Keratinocyte (primary cell): ENCODE measurements around the gene KDM3A. TPM values are rescaled to one million over a fixed set of nuclear protein-coding genes. Genes with fewer than 3 reads are reported as not detected.

Experiments used
- DNase-seq: peaks from one replicate; pipeline ENCODE4 v3.0.0-alpha.2; 2011; ENCODE audit warnings: low read depth, missing footprints, low spot score
- FAIRE-seq: peaks from 2 replicates; lab custom pipeline; 2011; peaks lifted over from hg19 to GRCh38; lab: Jason Lieb, UNC
- H2AFZ ChIP-seq: 2 replicates; pipeline ENCODE4 v1.6.0; 2012; ENCODE audit warnings: low read length, control low read depth, inconsistent platforms; ENCODE audit not compliant: control insufficient read depth
- H3K27ac ChIP-seq: 2 replicates; pipeline ENCODE4 v1.5.1; 2011; ENCODE audit warnings: low read length; ENCODE audit not compliant: control insufficient read depth, insufficient read depth
- H3K27me3 ChIP-seq: 3 replicates; pipeline ENCODE4 v1.6.0; 2011; ENCODE audit warnings: low read length; ENCODE audit not compliant: control insufficient read depth, insufficient read depth; ENCODE audit errors: extremely low read depth
- H3K36me3 ChIP-seq, 2 experiments: 2 replicates in 1 of 2; 3 replicates in 1 of 2; pipeline ENCODE4 v1.5.1; 2011; ENCODE audit warnings: low read length in 2 of 2, mild to moderate bottlenecking in 1 of 2; ENCODE audit not compliant: control insufficient read depth in 2 of 2, insufficient read depth in 2 of 2; ENCODE audit errors: extremely low read depth in 1 of 2
- H3K4me1 ChIP-seq: 3 replicates; pipeline ENCODE4 v1.5.1; 2011; ENCODE audit warnings: low read length; ENCODE audit not compliant: control insufficient read depth, insufficient read depth; ENCODE audit errors: extremely low read depth
- H3K4me2 ChIP-seq: 3 replicates; pipeline ENCODE4 v1.6.0; 2011; ENCODE audit warnings: low read depth, low read length; ENCODE audit not compliant: control insufficient read depth, insufficient read depth; ENCODE audit errors: extremely low read depth
- H3K4me3 ChIP-seq, 3 experiments: fragments of 200-600 bp in 1 of 3; sonication (generic) in 1 of 3; 2 replicates in 2 of 3; 3 replicates in 1 of 3; pipeline ENCODE4 v1.5.1; 2011 to 2016; ENCODE audit warnings: low read length in 3 of 3, mild to moderate bottlenecking in 3 of 3, control low read depth in 2 of 3, inconsistent platforms in 1 of 3, low read depth in 1 of 3, mixed read lengths in 1 of 3, mixed run types in 1 of 3, moderate library complexity in 1 of 3; ENCODE audit not compliant: control insufficient read depth in 2 of 3, insufficient read depth in 2 of 3; ENCODE audit errors: extremely low read depth in 1 of 3
- H3K79me2 ChIP-seq: 2 replicates; pipeline ENCODE4 v1.6.0; 2012; ENCODE audit warnings: low read length; ENCODE audit not compliant: control insufficient read depth, insufficient read depth
- H3K9ac ChIP-seq: 3 replicates; pipeline ENCODE4 v1.6.0; 2011; ENCODE audit warnings: low read length; ENCODE audit not compliant: control insufficient read depth, insufficient read depth; ENCODE audit errors: extremely low read depth
- H3K9me1 ChIP-seq: 3 replicates; pipeline ENCODE4 v1.6.0; 2011; ENCODE audit warnings: low read length; ENCODE audit not compliant: control insufficient read depth, insufficient read depth; ENCODE audit errors: extremely low read depth
- H3K9me3 ChIP-seq: 2 replicates; pipeline ENCODE4 v1.5.1; 2012; ENCODE audit warnings: low read depth, low read length; ENCODE audit not compliant: control insufficient read depth
- H4K20me1 ChIP-seq: 3 replicates; pipeline ENCODE4 v1.6.0; 2011; ENCODE audit warnings: low read length; ENCODE audit not compliant: control insufficient read depth, insufficient read depth; ENCODE audit errors: extremely low read depth
- EZH2 ChIP-seq: IDR thresholded peaks from one replicate; pipeline ENCODE4 v1.6.1; 2012; ENCODE audit warnings: inconsistent platforms, mild to moderate bottlenecking, low read length, moderate library complexity
- dilution Hi-C: fragments of 300-500 bp; cut with MboI; formaldehyde crosslinking; loops from one replicate; pipeline ENCODE4 v1.7.0; 2020; ENCODE audit warnings: low sequenced_read_pairs; ENCODE audit not compliant: extremely low pct_ligation_motif_present
- polyA plus RNA-seq, 5 experiments: library from polyadenylated mRNA; depleted of rRNA in 3 of 5; stranded (reverse) in 3 of 5; stranded (forward) in 1 of 5; unstranded in 1 of 5; fragments of >200 nt; gene quantifications; 1 replicate in 1 of 5; 2 replicates in 3 of 5; 3 replicates in 1 of 5; pipeline versions ENCODE4 v1.2.1 to v1.2.3, GENCODE V29; 2011 to 2012; ENCODE audit warnings: missing spikeins in 2 of 5, low read depth in 1 of 5, low replicate concordance in 1 of 5
- TF ChIP-seq, protein P1 (sequence below), 3 experiments: IDR thresholded peaks in 1 of 3; conservative IDR thresholded peaks in 1 of 3; optimal IDR thresholded peaks in 1 of 3; 2 replicates in 2 of 3; 3 replicates in 1 of 3; pipeline versions ENCODE3 to v1.5.1; 2011; ENCODE audit warnings: low read length in 3 of 3, mild to moderate bottlenecking in 3 of 3, moderate library complexity in 2 of 3, control low read depth in 1 of 3, inconsistent platforms in 1 of 3; ENCODE audit not compliant: insufficient read depth in 2 of 3; ENCODE audit errors: extremely low read depth in 1 of 3

KDM3A gene
- polyA plus RNA-seq, 1 donor (not counting 4 experiments of a cell fraction or from before 2014, with no cell fraction given) = 32.9 TPM

DNA sequence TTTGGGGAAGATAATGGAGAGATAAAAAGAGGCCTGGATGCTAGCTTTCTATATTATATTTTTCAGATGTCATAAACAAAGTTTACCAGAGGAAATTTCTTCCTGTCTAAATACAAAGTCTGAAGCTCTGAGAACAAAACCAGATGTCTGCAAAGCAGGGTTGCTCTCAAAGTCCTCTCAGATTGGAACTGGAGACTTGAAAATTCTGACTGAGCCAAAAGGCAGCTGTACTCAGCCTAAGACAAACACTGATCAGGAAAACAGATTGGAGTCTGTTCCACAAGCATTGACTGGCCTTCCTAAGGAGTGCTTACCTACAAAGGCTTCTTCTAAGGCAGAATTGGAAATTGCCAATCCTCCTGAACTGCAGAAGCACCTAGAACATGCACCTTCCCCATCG is 25.1 kb downstream of the KDM3A start:
- Histone ChIP-seq H3K9me3 (no peaks in the 10 kb centered on the region), H3K79me2 (no peaks in the 10 kb centered on the region), H3K27me3 (no peaks in the 10 kb centered on the region), H3K9ac (no peak overlapping the region), H3K4me1 (no peaks in the 10 kb centered on the region), H3K4me3 (no peak overlapping the region), H2AFZ (no peak overlapping the region), H3K36me3 (peaks cover 16 to 22% of the 10 kb centered on the region in 2 experiments), H3K9me1 (no peaks in the 10 kb centered on the region), H3K27ac (no peak overlapping the region), H4K20me1 (no peaks in the 10 kb centered on the region), H3K4me2 (no peak overlapping the region)
- no peak for DNase-seq
- no peak for FAIRE-seq
- dilution Hi-C loops = no loop called here
- TF ChIP-seq, protein P1, sequence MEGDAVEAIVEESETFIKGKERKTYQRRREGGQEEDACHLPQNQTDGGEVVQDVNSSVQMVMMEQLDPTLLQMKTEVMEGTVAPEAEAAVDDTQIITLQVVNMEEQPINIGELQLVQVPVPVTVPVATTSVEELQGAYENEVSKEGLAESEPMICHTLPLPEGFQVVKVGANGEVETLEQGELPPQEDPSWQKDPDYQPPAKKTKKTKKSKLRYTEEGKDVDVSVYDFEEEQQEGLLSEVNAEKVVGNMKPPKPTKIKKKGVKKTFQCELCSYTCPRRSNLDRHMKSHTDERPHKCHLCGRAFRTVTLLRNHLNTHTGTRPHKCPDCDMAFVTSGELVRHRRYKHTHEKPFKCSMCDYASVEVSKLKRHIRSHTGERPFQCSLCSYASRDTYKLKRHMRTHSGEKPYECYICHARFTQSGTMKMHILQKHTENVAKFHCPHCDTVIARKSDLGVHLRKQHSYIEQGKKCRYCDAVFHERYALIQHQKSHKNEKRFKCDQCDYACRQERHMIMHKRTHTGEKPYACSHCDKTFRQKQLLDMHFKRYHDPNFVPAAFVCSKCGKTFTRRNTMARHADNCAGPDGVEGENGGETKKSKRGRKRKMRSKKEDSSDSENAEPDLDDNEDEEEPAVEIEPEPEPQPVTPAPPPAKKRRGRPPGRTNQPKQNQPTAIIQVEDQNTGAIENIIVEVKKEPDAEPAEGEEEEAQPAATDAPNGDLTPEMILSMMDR (optimal IDR thresholded peaks at IDR 0.05 in 1 of 3, IDR thresholded peaks at IDR 0.05 in 1 of 3, conservative IDR thresholded peaks at IDR 0.05 in 1 of 3; ENCODE audit: extremely low read depth in 1 of 3, insufficient read depth in 2 of 3, low read length in 3 of 3) = no peak
- TF ChIP-seq EZH2 = no peak

DNA sequence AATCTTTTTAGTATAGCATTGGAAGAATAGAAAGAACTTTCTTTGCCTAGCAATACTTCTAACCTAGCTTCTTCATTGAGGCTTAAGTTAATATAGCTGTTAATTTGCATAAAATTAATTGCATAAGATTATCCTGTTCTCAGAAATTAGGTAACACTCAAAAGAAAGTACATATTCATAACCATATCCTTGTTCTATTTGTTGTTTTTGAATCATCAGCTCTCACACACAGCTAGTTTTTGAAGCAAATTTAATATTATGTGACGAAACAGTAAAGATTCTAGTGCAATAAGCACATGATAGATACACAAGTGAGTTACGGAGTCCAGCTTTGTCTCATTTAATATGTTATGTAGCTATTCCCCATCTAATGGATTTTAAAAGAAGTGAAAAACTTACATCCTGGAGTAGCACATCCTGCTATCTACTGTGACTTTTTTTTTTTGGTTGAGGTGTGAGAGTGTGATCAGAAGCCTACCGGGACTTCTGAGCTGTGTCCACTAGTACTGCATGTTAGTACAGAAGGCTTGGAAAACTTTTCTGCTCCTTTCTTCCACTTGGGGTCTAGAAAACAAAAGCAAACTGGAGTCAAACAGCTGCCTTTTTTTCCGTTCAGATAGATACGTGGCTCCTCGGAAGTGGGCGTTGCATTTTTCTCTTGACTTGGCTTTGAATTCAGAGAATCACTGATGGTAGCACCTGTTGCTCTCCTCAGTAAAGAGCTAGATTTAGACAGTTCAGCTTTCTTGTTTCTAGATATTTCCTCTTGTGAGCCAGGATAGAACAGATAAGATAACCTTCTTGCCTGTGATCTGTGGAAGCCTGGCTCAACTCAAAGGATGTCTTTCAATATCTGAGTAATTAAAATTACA is 27.2 kb downstream of the KDM3A start:
- no peaks in the 10 kb centered on the region for H3K79me2 ChIP-seq
- dilution Hi-C loops = no loop called here
- H4K20me1 ChIP-seq = no peaks in the 10 kb centered on the region
- H2AFZ ChIP-seq = no peak overlapping the region
- H3K4me2 ChIP-seq = no peak overlapping the region
- H3K27me3 ChIP-seq = no peaks in the 10 kb centered on the region
- H3K27ac ChIP-seq = no peak overlapping the region
- no peaks in the 10 kb centered on the region for H3K4me1 ChIP-seq
- H3K4me3 ChIP-seq = no peak overlapping the region
- TF ChIP-seq EZH2 = no peak
- TF ChIP-seq, protein P1 (optimal IDR thresholded peaks at IDR 0.05 in 1 of 3, IDR thresholded peaks at IDR 0.05 in 1 of 3, conservative IDR thresholded peaks at IDR 0.05 in 1 of 3; ENCODE audit: extremely low read depth in 1 of 3, insufficient read depth in 2 of 3, low read length in 3 of 3) = no peak
- FAIRE-seq = no peak
- H3K9ac ChIP-seq = no peak overlapping the region
- DNase-seq = no peak
- H3K9me3 ChIP-seq = no peaks in the 10 kb centered on the region
- H3K36me3 ChIP-seq = peaks cover 16 to 19% of the 10 kb centered on the region in 2 experiments
- no peaks in the 10 kb centered on the region for H3K9me1 ChIP-seq
